Ovary (tissue), 3 donors: ENCODE data around the gene IFIT2.

Experiments used
- EP300 ChIP-seq: sonication (generic); formaldehyde crosslinking; IDR thresholded peaks from one replicate; pipeline ENCODE4 v1.6.1; 2017; ENCODE audit warnings: antibody characterized with exemption
- POLR2A ChIP-seq: fragments of 450-650 bp; IDR thresholded peaks from one replicate; pipeline ENCODE4 v1.6.1; 2017; ENCODE audit warnings: antibody characterized with exemption, mild to moderate bottlenecking, moderate library complexity
- TF ChIP-seq, protein P1 (sequence below), 3 donors: fragments of 450-650 bp in 2 of 3; fragments of 200-600 bp in 1 of 3; IDR thresholded peaks; one replicate each; pipeline versions ENCODE4 v1.5.1 to v1.8.0; 2016 to 2022; ENCODE audit warnings: antibody characterized with exemption in 3 of 3, mild to moderate bottlenecking in 1 of 3
- donor health status: DM: no; HTN: no; CAD: no.

GRCh38 chr10:89303161-89303560 is 1.3 kb downstream of the IFIT2 start:
- TF ChIP-seq, protein P1, sequence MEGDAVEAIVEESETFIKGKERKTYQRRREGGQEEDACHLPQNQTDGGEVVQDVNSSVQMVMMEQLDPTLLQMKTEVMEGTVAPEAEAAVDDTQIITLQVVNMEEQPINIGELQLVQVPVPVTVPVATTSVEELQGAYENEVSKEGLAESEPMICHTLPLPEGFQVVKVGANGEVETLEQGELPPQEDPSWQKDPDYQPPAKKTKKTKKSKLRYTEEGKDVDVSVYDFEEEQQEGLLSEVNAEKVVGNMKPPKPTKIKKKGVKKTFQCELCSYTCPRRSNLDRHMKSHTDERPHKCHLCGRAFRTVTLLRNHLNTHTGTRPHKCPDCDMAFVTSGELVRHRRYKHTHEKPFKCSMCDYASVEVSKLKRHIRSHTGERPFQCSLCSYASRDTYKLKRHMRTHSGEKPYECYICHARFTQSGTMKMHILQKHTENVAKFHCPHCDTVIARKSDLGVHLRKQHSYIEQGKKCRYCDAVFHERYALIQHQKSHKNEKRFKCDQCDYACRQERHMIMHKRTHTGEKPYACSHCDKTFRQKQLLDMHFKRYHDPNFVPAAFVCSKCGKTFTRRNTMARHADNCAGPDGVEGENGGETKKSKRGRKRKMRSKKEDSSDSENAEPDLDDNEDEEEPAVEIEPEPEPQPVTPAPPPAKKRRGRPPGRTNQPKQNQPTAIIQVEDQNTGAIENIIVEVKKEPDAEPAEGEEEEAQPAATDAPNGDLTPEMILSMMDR (IDR thresholded peaks at IDR 0.05): no peak
- no peak for TF ChIP-seq POLR2A
- no peak for TF ChIP-seq EP300
